HepG2 (cell line): ENCODE results near the gene CNP. TPM values are rescaled to one million over a fixed set of nuclear protein-coding genes. Genes with fewer than 3 reads are reported as not detected.
A peak's percentile ranks its signal among the peaks of the same experiment; 100 is the strongest.

Experiments used
- AHR ChIP-seq: IDR thresholded peaks from 2 replicates; pipeline ENCODE4 v1.6.1; 2018; ENCODE audit warnings: missing genetic modification reagents, missing compliant biosample characterization
- ARID2 ChIP-seq: sonication (generic); formaldehyde crosslinking; IDR thresholded peaks from 2 replicates; pipeline ENCODE4 v1.8.1; 2022; ENCODE audit warnings: mild to moderate bottlenecking, missing genetic modification reagents, borderline replicate concordance
- CBX2 ChIP-seq, 2 experiments: fragments of 200-600 bp in 1 of 2; sonication (generic); formaldehyde crosslinking in 1 of 2; IDR thresholded peaks; 2 replicates each; pipeline versions ENCODE4 v1.7.0 to v1.8.1; 2018 to 2022; ENCODE audit warnings: low read depth in 2 of 2, low read length in 1 of 2, mild to moderate bottlenecking in 1 of 2, missing genetic modification reagents in 1 of 2
- CCAR2 ChIP-seq: fragments of 200-400 bp; formaldehyde crosslinking; optimal IDR thresholded peaks from 2 replicates; pipeline ENCODE3; 2018; ENCODE audit warnings: low read depth, mild to moderate bottlenecking, low read length, moderate library complexity
- DNMT3B ChIP-seq: conservative IDR thresholded peaks from 2 replicates; pipeline ENCODE4 v1.6.1; 2016; ENCODE audit warnings: missing biosample characterization, control low read depth
- MED13 ChIP-seq: sonication (generic); formaldehyde crosslinking; IDR thresholded peaks from 2 replicates; pipeline ENCODE4 v1.5.0; 2020; ENCODE audit warnings: missing genetic modification reagents
- MTA1 ChIP-seq: sonication (generic); formaldehyde crosslinking; IDR thresholded peaks from 2 replicates; pipeline ENCODE4 v1.4.0; 2020; ENCODE audit warnings: missing genetic modification reagents, mild to moderate bottlenecking, borderline replicate concordance
- NR2F2 ChIP-seq: IDR thresholded peaks from 2 replicates; pipeline ENCODE4 v1.6.1; 2012; ENCODE audit warnings: low read depth, inconsistent platforms, borderline replicate concordance
- ZBTB38 ChIP-seq: sonication (generic); formaldehyde crosslinking; IDR thresholded peaks from 2 replicates; pipeline ENCODE4 v1.5.1; 2020; ENCODE audit warnings: mild to moderate bottlenecking, missing genetic modification reagents
- ZFP41 ChIP-seq: sonication (generic); formaldehyde crosslinking; IDR thresholded peaks from 2 replicates; pipeline ENCODE4 v1.4.0; 2020; ENCODE audit warnings: mild to moderate bottlenecking, missing genetic modification reagents, borderline replicate concordance
- ZNF292 ChIP-seq: sonication (generic); formaldehyde crosslinking; IDR thresholded peaks from 2 replicates; pipeline ENCODE4 v1.8.1; 2022; ENCODE audit warnings: mild to moderate bottlenecking, low read depth, missing genetic modification reagents, borderline replicate concordance
- ZNF501 ChIP-seq: sonication (generic); formaldehyde crosslinking; IDR thresholded peaks from 2 replicates; pipeline ENCODE4 v1.5.1; 2020; ENCODE audit warnings: mild to moderate bottlenecking, moderate library complexity, missing genetic modification reagents
- polyA plus RNA-seq, 8 experiments: library from polyadenylated mRNA; depleted of rRNA in 3 of 8; stranded (reverse) in 7 of 8; unstranded in 1 of 8; fragments of >200 nt; fragmentation: Illumina TruSeq in 4 of 8; extraction: Trizol in 4 of 8; gene quantifications; 2 replicates each; pipeline versions ENCODE4 v1.2.1 to v1.2.3, GENCODE V29; 2011 to 2016; ENCODE audit warnings: low read depth in 4 of 8, missing spikeins in 1 of 8, mixed read lengths in 1 of 8; ENCODE audit not compliant: insufficient read depth in 1 of 8
- total RNA-seq, 5 experiments: library from RNA; depleted of rRNA; stranded (reverse); fragments of >200 nt; fragmentation: Illumina TruSeq; extraction: Trizol; gene quantifications; 2 replicates each; pipeline ENCODE4 v1.2.3, GENCODE V29; 2016; ENCODE audit warnings: low read depth in 1 of 5
- TF ChIP-seq, protein P1 (sequence below): sonication (generic); formaldehyde crosslinking; IDR thresholded peaks from 2 replicates; pipeline ENCODE4 v1.4.0; 2020; ENCODE audit warnings: mild to moderate bottlenecking, missing genetic modification reagents
- TF ChIP-seq, protein P2 (sequence below): sonication (generic); formaldehyde crosslinking; IDR thresholded peaks from 2 replicates; pipeline ENCODE4 v1.4.0; 2020; ENCODE audit warnings: missing genetic modification reagents, mild to moderate bottlenecking, borderline replicate concordance
- TF ChIP-seq, protein P3 (sequence below): sonication (generic); formaldehyde crosslinking; IDR thresholded peaks from 2 replicates; pipeline ENCODE4 v1.8.0; 2023; ENCODE audit warnings: mild to moderate bottlenecking, missing genetic modification reagents
- TF ChIP-seq, protein P4 (sequence below): sonication (generic); formaldehyde crosslinking; IDR thresholded peaks from 2 replicates; pipeline ENCODE4 v1.8.1; 2023; ENCODE audit warnings: missing genetic modification reagents, inconsistent platforms, borderline replicate concordance

The CNP gene
- total and polyA plus RNA-seq, 2 of the 13 experiments (the other 11 are each of a cell fraction or from before 2014, with no cell fraction given), result 97.2 to 161 TPM

DNA sequence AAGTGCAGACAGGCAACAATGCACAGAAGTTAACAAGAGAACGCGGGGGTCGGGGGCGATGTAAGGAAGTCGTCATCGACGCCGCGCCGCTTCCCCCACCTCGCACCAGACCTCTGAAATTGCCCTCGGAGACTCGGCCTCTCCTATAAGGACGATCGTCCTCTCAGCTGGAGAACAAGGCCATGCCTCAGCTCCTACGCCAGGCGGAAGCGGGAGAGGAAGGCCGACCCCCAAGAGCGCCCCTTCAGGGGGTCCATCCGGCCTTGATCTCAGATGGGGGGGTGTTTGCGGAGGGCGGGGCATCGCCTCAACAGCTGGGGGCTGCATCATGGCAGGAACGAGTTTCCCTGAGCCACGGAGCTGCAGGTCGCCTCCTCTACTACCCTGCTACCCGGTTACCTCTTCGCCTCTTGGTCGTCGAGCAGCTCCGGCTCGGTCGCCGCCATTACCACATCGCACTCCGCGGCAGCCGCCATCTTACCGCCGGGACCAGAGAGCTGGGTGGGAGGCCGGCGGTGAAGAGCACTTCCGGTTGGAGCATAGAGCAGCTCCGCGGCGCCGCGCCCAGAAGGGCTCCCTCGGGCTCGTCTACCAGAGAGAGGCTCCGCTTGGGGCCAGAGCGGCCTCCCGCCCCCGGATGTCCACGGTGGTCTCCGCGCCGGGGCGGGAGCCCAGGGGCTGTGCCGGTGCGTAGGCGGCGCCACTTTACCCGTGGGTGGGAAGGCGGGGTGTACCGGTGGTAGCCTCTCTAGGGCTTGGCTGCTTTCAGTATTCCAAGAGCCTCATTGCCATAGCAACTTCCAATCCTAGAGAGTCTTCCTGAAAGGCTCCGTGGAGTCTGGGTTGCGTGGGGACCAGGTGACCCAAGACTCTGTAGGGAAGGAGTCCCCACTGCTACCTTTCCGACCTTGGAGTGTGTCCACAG lies 50.6 kb downstream of the CNP start, which contains the start of gene DNAJC7 (continued):
- TF ChIP-seq, protein P1, sequence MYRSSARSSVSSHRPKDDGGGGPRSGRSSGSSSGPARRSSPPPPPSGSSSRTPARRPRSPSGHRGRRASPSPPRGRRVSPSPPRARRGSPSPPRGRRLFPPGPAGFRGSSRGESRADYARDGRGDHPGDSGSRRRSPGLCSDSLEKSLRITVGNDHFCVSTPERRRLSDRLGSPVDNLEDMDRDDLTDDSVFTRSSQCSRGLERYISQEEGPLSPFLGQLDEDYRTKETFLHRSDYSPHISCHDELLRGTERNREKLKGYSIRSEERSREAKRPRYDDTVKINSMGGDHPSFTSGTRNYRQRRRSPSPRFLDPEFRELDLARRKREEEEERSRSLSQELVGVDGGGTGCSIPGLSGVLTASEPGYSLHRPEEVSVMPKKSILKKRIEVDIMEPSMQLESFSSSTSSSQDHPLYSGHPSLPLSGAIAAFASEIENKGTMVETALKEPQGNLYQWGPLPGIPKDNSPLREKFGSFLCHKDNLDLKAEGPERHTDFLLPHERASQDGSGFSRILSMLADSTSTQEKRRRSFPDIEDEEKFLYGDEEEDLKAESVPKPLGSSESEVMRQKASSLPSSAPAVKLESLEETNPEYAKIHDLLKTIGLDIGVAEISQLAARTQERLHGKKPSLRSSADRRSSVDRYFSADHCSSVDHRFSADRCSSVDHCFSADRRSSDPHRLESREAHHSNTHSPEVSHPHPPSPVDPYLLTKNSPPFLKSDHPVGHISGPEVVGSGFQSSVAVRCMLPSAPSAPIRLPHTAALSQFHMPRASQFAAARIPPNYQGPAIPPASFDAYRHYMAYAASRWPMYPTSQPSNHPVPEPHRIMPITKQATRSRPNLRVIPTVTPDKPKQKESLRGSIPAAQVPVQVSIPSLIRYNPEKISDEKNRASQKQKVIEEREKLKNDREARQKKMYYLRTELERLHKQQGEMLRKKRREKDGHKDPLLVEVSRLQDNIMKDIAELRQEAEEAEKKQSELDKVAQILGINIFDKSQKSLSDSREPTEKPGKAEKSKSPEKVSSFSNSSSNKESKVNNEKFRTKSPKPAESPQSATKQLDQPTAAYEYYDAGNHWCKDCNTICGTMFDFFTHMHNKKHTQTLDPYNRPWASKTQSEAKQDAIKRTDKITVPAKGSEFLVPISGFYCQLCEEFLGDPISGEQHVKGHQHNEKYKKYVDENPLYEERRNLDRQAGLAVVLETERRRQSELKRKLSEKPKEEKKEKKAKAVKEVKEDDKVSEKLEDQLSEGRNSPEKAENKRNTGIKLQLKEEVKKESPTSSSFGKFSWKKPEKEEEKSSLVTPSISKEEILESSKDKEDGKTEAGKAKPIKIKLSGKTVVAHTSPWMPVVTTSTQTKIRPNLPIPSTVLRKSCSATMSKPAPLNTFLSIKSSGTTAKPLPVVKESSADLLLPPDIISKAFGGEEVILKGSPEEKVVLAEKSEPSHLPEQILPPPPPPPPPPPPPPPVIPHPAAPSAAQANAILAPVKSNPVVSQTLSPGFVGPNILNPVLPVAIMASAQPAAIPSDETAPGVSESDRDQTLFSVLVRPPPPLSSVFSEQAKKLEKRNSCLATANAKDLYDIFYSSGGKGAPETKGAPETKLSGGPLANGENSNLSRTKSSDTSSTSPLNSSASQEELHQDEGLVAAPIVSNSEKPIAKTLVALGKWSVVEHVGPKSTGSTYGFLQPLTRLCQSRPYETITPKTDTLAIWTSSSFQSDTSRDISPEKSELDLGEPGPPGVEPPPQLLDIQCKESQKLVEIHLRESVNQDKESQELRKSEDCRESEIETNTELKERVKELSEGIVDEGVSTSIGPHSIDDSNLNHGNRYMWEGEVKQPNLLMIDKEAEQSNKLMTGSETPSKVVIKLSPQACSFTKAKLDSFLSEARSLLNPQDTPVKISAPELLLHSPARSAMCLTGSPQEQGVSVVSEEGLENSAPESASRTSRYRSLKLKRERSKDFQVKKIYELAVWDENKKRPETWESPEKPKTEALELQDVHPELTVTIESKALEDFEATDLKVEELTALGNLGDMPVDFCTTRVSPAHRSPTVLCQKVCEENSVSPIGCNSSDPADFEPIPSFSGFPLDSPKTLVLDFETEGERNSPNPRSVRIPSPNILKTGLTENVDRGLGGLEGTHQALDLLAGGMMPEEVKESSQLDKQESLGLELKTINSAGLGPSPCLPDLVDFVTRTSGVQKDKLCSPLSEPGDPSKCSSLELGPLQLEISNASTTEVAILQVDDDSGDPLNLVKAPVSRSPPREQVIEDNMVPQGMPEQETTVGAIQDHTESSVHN (CRISPR knock-in tag), result peak; percentile 68; the same call in 1 of the 2 replicates
- TF ChIP-seq ZNF292 (CRISPR knock-in tag), result no peak
- no peak for TF ChIP-seq CCAR2
- TF ChIP-seq DNMT3B, result no peak; the same call in none of the 2 replicates
- peak; percentile 70 for TF ChIP-seq ZFP41
- TF ChIP-seq NR2F2, result no peak
- peak; percentile 91 for TF ChIP-seq MED13 (CRISPR knock-in tag)
- peak; percentile 92 for TF ChIP-seq MTA1
- TF ChIP-seq, protein P2, sequence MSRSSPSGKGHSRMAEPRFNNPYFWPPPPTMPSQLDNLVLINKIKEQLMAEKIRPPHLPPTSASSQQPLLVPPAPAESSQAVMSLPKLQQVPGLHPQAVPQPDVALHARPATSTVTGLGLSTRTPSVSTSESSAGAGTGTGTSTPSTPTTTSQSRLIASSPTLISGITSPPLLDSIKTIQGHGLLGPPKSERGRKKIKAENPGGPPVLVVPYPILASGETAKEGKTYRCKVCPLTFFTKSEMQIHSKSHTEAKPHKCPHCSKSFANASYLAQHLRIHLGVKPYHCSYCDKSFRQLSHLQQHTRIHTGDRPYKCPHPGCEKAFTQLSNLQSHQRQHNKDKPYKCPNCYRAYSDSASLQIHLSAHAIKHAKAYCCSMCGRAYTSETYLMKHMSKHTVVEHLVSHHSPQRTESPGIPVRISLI (CRISPR knock-in tag), result 0 out of 2 replicates have a peak, but pooled peaks have one; percentile 41
- peak; percentile 59; the same call in 1 of the 2 replicates for TF ChIP-seq ZBTB38
- TF ChIP-seq ARID2, result no peak; the same call in none of the 2 replicates
- TF ChIP-seq, protein P3, sequence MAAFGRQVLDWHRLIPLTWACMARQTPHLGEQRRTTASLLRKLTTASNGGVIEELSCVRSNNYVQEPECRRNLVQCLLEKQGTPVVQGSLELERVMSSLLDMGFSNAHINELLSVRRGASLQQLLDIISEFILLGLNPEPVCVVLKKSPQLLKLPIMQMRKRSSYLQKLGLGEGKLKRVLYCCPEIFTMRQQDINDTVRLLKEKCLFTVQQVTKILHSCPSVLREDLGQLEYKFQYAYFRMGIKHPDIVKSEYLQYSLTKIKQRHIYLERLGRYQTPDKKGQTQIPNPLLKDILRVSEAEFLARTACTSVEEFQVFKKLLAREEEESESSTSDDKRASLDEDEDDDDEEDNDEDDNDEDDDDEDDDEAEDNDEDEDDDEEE (CRISPR knock-in tag), result peak; percentile 86; the same call in 1 of the 2 replicates
- TF ChIP-seq CBX2 (IDR thresholded peaks at IDR 0.05; ENCODE audit: low read depth, low read length), result no peak
- TF ChIP-seq CBX2 (CRISPR knock-in tag; IDR thresholded peaks at IDR 0.05; ENCODE audit: low read depth), result no peak
- peak; percentile 88 for TF ChIP-seq AHR (CRISPR knock-in tag)
- TF ChIP-seq, protein P4, sequence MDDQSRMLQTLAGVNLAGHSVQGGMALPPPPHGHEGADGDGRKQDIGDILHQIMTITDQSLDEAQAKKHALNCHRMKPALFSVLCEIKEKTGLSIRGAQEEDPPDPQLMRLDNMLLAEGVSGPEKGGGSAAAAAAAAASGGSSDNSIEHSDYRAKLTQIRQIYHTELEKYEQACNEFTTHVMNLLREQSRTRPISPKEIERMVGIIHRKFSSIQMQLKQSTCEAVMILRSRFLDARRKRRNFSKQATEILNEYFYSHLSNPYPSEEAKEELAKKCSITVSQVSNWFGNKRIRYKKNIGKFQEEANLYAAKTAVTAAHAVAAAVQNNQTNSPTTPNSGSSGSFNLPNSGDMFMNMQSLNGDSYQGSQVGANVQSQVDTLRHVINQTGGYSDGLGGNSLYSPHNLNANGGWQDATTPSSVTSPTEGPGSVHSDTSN (CRISPR knock-in tag), result no peak
- peak; percentile 96 for TF ChIP-seq ZNF501 (CRISPR knock-in tag)
